GM19025 (cell line): ENCODE data around the gene BPNT1.
"Not testable (repeated sequence)": the region's sequence is repeated elsewhere in the genome, so short reads cannot be mapped to it uniquely, and the experiment has no call there.

Experiments used
- ATAC-seq: cut with Tn5 transposase; IDR thresholded peaks from one replicate; pipeline ENCODE4 v1.9.1; 2021; ENCODE audit warnings: mild to moderate bottlenecking, low read depth, moderate library complexity; ENCODE audit not compliant: unreplicated experiment

Gene BPNT1

GRCh38 chr1:220086261-220086686 lies 3.3 kb downstream of the BPNT1 start:
- ATAC-seq = not testable (repeated sequence)

- ATAC-seq = no peak
Measured at GRCh38 chr1:220084460-220084859, 5.1 kb downstream of the BPNT1 start.

DNA sequence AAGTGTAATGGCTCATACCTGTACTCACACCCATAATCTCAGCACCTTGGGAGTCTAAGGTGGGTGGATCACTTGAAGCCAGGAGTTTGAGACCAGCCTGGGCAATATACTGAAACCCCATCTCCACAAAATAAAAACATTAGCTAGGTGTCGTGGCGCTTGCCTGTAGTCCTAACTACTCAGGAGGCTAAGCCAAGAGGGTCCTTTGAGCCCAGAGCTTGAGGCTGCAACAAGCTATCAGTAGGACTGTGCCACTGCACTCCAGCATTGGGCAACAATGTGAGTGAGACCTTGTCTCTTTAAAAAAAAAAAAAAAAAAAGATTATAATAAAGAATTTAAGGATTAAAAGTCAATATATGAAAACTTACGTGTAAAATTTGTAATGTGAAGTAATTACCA lies 11.7 kb downstream of the BPNT1 start:
- ATAC-seq = no peak

- no peak for ATAC-seq
Measured at GRCh38 chr1:220076861-220077762, 12.5 kb downstream of the BPNT1 start.

- ATAC-seq = no peak
Measured at GRCh38 chr1:220067269-220068204, 22.1 kb downstream of the BPNT1 start.

DNA sequence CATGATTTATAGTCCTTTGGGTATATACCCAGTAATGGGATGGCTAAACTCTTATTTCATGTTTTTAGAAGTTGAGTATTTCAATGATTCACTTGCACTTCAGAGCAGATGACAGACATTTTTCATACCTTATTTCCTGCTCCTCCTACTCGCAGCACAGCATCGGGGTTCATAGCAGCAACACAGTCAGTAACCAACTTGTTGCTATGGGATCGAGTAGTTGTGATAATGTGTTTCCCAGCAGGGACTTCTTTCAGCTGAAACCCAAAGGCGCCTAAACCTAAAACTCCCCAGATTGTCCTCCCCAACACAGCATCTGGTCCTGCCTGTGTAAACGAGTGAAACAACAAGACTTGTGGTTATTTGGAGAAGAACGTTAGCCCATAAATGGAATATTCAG lies 27.0 kb downstream of the BPNT1 start:
- ATAC-seq = no peak

GRCh38 chr1:220060876-220061275 lies 28.7 kb downstream of the BPNT1 start:
- no peak for ATAC-seq

DNA sequence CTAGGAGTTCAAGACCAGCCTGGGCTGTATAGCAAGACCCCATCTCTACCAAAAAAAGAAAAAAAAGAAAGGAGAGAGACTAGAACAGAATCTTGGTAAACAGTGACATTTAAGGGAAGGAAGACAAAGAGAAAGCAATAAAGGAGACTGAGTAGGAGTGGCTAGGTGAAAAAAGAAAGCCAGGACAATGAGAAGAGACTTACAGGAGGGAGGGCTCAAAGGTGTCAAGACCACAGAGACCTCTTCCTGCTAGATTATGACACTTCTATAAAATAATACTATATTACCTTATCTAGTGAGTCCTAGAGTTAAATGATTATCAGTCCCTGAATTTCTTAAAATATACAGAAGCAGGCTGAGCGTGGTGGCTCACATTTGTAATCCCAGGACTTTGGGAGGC lies 33.2 kb downstream of the BPNT1 start:
- ATAC-seq = no peak

DNA sequence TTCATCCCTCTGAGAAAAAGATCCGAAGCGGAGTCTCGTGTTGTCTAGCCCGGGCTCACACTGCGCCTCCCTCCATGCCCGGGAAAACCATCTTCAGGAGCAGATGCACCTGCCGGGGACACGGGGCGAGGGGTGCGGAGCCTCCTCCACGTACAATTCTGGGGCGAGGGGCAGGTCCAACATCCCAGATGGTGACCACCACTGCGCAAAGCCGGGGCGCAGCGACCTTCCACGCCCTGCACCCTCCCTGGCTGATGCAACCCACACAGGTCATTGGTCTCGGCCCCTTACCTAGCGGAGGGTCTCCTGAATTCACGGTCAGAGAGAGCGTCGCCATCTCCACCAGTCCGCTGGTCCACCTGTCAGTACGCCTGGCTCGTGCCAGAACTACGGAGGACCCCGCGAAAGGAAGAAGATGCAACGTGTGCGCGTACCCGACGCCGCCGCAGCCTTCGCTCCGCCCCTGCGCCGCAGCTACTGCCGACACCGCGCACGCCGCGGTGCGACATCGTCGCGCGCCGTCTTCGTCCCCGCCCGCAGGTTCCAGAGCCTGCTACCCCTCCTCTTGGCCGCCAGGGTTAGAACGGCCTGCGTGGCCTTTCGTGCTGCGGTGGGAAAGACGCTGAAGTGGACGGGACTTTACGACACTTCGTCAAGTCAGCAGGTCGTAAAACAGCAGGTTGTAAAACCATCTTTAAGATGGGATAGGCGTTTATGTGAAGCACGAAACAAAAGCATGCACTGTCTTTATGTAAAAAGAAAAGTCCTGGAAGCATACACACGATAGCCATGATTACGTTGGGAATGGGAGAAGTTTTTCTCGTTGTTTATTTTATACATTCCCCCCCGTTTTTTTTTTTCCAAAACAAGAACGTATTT lies 43.3 kb downstream of the BPNT1 start, which contains the start of gene EPRS1:
Gene EPRS1, minus strand, starts transcription at position 454 of the 879 bp plus-strand sequence. Its CDS starts 117 bp downstream, at position 337.
- peak; percentile 99 for ATAC-seq

GRCh38 chr1:220045356-220046051 lies 44.1 kb downstream of the BPNT1 start:
- ATAC-seq = no peak

DNA sequence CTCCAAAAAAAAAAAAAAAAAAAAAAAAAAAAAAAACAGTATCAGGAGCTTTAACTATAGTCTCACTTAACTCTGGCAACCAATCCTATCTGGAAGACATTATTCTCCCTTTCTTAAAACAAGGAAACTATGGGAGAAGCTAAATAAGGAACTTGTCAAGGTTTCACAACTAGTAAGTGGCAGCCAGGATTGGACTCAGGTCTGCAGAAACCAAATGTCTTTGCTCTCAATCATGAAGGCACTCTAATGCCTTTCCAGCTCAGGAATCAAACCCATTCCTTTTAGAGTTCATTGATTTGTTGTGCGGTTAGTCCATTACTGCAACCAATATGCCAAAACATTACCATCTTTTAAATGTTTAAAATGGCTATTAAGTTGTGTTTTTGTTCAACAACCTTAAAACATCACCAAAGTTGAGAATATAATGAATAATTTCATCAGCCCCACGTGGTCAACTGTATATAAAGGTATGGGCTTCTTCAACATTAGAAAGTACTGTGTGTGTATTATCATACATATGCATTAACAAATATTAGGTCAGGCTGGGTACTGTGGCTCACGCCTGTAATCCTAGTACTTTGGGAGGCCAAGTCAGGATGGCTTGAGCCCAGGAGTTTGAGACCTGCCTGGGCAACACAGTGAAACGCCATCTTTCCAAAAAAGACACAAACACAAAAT lies 44.8 kb downstream of the BPNT1 start:
- no peak for ATAC-seq

- no peak for ATAC-seq
Measured at GRCh38 chr1:220043646-220044045, 45.9 kb downstream of the BPNT1 start.

- no peak for ATAC-seq
Measured at GRCh38 chr1:220040028-220040596, 49.5 kb downstream of the BPNT1 start.

DNA sequence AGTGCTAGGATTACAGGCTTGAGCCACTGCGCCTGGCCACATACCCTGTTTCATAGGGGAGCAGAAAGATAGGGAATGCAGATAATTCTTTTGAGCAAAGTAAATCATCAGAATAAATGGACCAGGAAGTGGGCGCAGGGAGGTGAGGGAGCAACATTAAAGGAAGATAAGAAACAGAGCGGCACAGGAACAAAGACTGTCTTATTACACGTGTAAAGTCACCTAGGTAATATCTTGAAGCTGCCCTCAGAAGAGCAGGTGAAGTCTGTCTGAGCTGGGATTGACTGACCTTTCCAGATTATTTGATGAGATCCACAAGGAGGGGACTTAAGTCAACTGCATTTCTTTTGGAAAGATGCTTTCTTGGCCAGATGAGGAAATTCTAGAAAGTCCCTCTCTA lies 50.9 kb downstream of the BPNT1 start:
- no peak for ATAC-seq

GRCh38 chr1:220037810-220038209 lies 51.8 kb downstream of the BPNT1 start:
- ATAC-seq = not testable (repeated sequence)

- no peak for ATAC-seq
Measured at GRCh38 chr1:220032911-220033310, 56.7 kb downstream of the BPNT1 start.

GRCh38 chr1:220031287-220031686 lies 58.3 kb downstream of the BPNT1 start:
- no peak for ATAC-seq

DNA sequence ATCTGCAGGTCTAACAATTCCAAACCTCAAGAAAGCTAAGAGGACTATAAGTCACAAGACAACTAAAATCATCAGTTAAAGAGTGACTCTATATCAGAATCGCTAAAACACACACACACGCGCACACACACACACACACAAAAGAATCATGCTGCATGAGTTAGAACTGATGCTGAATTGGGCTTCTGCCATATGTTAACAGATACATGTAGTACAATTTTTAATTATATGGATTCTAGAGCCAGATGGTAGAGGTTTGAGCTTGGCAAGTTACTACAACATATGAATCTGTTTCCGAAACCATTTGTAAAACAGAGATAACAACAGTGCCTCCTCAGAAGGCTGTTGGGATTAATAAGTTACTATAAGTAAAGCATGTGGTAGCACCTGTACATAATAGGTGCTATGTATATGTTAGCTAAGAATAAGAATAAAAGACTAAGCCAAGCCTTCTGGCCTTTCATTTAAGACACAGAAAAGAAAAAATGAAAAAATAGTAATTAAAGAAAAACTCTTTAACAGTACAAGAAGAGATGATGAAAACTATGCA lies 61.2 kb downstream of the BPNT1 start:
- ATAC-seq = no peak
